RKO (cell line): Measurements from ENCODE around the gene PRODH2.
A peak's percentile ranks its signal among the peaks of the same experiment; 100 is the strongest.

Source experiments
- DNase-seq: peaks from one replicate; pipeline ENCODE4 v3.0.0-alpha.2; 2016; ENCODE audit warnings: low spot score

Gene PRODH2

GRCh38 chr19:35757749-35758608 lies 54.7 kb downstream of the PRODH2 start, which contains the start of gene PROSER3:
Gene PROSER3 (plus strand): TSS chr19:35758176. CDS start chr19:35758216, 40 bp downstream.
- peak; percentile 100 for DNase-seq

DNA sequence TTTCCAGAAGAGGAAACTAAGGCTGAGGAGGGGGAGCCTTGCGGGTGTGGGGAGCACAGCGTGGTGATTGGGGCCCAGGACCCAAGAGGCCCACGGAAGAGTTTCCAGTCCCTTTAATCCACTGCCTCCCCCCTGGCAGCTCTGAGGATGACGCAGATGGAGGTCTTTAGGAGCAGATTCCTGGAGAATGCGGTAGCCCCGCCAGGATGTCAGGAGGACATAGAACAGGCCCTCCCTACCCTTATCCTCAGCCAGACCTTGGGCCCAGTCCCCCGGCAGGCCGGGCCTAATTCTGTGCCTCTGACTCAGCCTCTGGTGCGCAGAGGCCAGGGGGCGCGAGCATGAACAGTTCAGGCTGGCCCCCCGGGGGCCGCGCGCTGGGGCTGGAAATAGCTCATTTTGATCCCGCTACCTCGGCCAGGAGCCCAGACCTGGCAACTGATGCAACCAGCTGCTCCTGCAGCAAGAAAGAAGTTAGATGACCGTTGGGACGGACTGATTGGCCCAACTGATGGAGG lies 55.4 kb downstream of the PRODH2 start:
- peak; percentile 83 for DNase-seq

- DNase-seq, result no peak
Observed at GRCh38 chr19:35756377-35757230, 56.0 kb downstream of the PRODH2 start, which contains the start of gene HSPB6. Gene HSPB6 (minus strand): TSS chr19:35757029. CDS start chr19:35757008, 21 bp downstream.

GRCh38 chr19:35755550-35756376 lies 56.9 kb downstream of the PRODH2 start:
- DNase-seq, result no peak

- no peak for DNase-seq
Observed at GRCh38 chr19:35755131-35755549, 57.5 kb downstream of the PRODH2 start.

DNA sequence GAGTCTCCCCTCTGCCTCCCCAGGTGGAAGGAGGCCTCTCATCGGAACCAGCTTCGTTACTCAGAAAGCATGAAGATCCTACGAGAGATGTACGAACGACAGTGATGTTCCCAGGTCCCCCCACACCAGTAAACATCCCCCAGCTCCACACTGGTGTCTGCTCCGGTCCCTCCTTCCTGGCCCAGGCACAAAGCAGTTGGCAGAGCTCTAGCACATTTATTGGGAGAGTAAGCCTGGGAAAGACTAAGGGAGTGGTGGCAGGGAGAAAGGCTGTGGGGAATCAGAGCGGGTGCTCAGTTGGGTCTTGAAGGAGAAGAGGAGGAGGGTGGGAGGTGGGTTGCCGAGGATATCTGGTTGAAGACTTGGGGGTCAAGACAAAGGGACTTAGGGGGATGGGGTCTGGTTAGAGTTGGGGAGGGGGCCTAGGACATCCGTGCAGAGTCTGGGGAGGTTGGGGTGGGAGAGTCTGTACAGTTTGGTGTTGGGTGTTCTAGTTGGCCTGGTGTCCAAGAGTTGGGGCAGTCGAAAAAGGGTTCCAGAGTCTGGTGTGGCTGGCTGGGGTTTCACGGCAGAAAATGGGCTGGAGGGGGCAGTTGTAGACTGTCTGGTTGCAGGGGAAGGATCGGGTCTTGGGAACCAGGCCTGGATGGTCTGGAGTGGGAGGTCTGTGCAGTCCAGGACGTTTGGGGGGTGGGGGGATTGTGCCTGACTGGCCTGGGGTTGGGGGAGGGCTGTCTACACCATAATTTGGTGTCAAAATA lies 58.1 kb downstream of the PRODH2 start:
- DNase-seq, result no peak

DNA sequence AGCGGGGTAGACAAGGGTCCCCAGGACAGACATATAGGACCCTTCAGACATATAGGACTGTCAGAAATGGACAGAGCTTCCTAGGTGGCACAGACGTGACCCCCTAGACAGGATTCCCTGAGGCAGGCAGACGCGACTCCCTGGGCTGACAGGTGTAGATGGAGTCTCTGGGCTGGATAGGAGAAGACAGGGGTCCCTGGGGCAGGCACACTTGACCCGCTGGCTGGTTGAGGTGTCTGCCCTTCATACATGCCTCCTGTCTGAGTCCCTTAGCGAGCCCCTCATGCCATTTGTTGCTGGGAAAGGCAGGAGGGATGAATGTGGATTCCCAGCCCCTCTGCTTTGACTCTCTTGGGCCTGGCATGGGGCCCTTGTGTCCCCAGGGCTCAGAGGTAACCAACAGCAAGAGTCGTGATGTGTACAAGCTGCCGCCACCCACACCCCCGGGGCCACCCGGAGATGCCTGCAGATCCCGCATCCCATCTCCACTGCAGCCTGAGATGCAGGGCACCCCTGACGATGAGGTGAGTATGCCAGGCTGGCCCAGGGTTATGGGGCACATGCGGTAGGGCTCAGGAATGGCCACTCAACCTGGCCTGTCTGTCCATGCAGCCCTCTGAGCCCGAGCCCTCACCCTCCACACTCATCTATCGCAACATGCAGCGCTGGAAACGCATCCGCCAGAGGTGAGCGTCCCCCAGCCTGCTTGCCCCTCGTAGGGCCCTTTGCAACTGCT lies 58.8 kb downstream of the PRODH2 start:
- DNase-seq, result no peak

- DNase-seq, result no peak
Observed at GRCh38 chr19:35752746-35753350, 59.8 kb downstream of the PRODH2 start.

GRCh38 chr19:35751839-35752745 lies 60.6 kb downstream of the PRODH2 start:
- no peak for DNase-seq

DNA sequence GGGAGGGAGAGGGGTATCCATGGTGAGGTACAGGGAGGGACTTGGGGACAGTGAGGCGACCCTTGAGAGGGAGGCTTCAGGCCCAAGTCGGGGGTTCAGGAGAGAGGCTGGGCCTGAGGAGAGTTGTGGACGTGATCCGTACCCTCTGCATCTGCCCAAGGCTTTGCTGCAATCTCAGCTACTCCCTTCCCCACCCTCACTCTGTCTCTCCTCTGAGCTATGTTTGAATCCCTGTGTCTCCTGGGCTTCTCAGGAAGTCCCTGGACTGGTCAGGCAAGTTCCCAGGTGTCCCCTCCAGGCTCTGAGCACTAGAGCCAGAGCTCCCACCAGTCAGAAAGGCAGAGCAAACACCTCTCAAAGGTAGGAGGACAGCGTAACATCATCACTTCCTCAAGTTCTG lies 62.5 kb downstream of the PRODH2 start:
- DNase-seq, result no peak
